NCI-H526 (cell line): Measurements from ENCODE around the gene ADRB2.
A peak's percentile ranks its signal among the peaks of the same experiment; 100 is the strongest.

Experiments
- DNase-seq, 2 experiments: peaks; one replicate each; lab custom pipeline; 2025; lab: John Stamatoyannopoulos, UW

ADRB2 gene

DNA sequence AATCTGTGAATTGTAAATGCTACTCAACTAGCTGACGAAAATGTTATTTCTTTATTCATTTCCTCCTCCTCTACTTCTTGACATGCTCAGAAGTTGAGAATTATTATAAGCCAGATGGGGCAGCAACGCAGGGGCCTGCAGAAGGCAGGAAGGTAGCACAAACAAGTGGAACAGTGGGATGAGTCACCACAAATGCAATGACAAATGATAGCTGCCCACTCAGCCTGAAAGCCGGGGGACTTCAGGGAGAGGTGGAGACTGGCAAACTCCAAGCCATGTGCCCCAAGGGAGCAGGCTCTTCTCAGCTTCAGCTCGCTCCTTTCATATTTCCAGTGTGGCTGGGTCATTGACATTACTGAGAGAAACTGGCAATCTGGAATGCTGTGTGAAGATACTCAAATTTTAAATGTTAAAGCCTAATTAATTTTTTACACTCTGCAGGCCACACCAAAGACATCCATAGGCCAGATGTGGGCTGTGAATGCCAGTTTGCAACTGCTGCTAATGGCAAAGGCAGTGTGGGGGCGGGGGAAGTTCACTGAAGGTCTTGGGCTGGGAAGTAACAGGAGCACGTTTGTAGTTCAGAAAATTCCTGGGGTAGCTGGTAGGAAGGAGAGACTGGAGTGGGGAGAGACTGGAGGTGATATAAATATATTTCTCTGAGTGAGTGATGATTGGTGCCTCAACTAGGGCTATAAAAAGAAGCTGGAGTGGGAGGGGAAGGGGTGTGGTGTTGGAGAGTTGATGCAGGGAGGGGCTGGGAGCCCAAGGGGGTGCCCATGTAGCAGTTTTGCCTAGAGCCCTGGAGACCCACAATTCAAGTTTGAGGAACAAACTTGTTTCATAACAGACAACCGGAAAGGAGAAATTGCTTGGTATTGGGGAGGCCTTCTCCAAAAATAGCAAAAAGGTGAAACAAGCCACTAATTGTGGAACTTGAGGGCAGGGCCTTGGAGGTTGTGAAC, 20.8 kb upstream of the ADRB2 start:
- DNase-seq = no peak

DNA sequence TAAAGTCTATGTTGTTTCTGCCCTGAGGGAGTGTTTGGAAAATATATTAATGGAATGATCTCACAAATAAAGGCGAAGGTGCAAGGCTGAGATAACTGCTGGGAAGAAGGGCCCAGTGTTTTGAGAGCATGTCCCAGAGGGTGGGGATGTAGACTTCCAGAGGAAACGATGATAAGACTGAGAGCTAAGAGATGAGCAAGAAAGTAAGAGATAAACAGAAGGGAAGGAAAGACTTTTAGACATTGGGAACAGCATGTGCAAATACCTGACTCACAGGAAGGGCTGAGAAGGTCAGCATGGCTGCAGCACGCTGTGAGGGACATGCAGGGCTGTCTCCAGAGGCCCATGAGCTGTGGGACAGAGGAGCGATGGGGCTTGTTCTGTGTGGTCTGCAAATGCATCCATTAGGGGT, 19.9 kb upstream of the ADRB2 start:
- no peak for DNase-seq

DNA sequence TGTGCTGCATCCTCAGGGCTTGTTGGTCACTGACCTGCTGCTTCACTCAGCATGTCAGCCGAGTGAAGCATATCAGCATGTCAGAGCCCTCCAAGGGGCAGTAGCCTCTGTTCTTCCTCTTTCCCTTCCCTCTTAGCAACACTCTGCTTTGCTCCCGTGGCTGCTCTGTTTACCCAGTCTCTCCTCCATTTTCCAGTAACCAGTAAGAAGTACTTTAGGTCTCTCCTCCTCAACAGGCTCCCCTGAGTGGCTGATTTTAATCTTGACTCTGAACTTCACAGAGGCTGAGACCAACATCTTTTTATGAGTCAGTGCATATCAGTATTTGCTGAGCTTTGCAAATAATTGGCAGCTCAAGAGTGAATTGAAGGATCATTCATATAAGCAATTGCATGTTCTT, 18.6 kb upstream of the ADRB2 start:
- DNase-seq = no peak

DNA sequence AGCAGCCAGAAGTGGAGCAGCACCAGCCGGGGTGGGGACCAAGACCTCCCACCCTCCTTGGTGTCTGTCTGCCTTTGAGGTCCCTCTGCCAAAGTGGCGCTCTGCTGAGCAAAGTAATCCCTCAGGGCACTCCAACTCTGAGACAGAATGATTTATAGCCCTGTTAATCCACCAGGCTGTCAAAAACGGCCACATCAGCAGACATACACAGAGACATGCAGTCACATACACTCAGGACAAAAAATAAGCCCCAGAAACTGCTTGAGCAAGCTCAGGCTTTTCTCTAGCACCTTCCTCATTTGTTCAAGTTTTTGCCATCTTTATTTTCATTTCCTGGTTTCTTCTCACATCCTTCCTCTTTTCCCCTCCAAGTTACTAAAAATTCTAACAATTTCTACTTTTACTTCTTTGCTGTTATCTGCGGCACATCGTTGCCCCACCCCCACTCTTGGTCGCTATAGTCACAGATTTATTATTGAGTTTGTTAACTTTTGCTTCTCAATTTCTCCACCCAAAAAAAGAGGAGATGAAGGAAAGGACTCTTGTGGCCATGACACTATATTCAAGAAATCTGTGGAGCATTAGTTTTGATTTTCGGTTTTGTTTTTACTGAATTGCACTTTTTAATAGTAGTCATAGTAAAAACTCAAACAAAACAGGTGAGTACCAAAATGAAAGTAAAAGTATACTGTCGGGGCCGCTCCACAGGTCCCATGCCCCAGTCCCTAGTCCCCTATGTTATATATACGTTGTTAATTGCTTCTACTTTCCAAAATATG, 17.4 kb upstream of the ADRB2 start:
- peak in 1 of 2 experiments; percentile 26 for DNase-seq

DNA sequence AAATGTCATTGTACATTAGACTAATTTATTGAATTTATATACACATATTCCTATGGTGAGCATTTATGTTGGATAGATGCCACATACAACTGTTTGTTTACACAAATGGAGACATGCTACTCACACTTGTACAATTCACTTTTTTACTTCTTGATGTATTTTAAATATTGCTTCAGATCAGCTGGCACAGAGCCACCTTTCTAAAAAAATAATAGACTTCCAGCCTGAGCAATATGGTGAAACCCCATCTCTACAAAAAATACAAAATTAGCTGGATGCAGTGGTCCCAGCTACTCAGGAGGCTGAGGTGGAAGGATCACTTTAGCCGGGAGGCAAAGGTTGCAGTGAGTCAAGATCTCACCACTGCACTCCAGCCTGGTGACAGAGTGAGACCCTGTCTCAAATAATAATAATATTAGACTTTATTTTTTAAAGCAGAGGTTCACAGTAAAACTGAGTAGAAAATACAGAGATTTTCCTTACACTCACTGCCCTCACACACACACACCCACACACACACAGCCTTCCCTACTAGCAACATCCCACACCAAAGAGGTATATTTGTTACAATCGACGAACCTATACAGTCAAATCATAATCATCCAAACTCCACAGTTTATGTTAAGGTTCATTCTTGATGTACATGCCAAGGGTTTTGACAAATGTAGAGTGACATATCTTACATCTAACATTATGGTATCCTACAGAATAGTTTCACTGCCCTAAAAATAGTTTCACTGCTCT, 16.5 kb upstream of the ADRB2 start:
- DNase-seq = no peak

DNA sequence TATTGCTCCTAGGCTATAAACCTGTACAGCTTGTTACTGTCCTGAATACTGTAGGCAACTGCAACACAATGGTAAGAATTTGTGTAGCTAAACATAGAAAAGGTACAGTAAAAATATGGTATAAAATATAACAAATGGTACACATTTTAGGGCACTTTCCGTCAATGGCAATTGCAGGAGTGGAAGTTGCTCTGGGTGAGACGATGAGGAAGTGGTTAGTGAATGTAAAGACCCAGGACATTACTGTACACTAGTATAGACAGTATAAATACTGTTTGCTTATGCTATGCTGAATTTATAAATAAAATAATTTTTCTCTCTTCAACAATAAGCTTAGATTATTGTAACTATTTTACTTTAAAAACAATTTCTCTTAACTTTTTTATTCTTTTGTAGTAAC, 15.6 kb upstream of the ADRB2 start:
- DNase-seq = no peak

DNA sequence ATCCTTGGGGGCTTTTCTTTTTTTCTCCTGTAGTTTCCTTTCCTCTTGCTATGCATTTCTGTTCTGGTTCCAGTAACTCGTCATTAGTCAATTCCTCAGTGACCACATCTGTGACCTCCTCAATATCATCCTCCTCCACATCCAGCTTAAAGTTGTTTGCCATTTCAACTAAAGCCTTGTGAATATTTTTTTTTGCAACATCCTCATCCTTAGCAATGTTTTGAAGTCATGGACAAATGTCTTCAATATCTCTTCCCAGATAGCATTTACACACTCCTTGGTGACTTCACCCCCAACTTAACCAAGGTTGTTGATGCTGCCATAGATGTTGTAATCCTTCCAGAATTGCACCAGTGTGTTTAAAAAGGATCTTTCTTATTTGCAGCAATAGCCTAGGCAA, 14.7 kb upstream of the ADRB2 start:
- no peak for DNase-seq

DNA sequence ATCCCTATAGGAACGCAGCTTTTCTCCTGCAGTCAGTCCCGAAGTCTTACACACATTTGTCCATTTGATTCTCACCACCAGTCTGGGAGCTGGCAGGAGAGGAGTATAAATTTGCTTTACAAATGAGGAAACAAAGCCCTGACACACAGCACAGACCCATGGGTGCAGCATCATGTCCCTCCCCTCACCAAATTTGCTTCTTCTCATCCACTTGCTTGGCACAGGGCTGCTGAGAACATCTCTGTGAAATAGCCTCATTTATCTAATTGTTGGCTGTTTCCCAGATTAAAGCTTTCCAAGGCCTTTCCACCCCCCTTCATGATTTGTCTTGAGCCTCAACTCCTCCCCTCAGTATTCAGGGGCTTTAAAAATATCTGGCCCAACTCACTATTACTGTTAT, 11.3 kb upstream of the ADRB2 start:
- DNase-seq = peak; percentile 67 to 74

DNA sequence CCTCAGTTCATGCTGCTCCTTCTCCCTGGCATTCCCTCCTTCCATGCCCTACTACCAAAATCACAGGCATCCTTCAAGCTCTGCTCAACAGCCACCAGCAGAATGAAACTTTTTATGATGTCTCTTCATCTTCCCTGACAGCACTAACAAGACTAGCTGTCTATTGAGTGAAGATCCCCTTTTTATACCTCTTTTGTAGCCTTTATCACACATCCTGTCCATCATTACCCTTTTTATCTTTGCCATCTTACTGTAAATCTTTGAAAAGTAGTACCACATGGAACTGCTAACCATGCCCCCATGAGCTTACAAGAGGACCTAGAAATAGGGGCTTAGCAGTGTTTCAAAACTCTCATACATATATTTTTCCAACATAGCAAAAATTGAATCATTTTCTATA, 10.8 kb upstream of the ADRB2 start:
- no peak for DNase-seq

DNA sequence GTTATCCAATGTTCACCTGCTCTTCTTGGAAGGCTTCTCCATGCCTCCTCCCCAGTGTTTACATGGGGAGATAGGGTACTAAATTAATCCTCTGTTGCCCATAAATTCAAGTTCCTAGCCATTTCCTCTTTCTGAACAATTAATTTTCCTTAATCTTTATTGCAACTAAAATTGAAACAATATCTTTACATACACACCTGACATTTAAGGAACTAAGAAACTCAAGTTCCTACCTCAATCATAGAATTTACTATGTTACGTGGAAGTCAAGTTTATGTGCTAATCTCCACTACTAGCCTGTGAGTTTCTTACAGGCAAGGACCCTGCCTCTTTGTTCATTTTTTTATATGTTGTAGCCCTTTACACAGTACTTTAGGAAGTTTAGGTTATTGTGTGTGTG, 10.1 kb upstream of the ADRB2 start:
- no peak for DNase-seq

DNA sequence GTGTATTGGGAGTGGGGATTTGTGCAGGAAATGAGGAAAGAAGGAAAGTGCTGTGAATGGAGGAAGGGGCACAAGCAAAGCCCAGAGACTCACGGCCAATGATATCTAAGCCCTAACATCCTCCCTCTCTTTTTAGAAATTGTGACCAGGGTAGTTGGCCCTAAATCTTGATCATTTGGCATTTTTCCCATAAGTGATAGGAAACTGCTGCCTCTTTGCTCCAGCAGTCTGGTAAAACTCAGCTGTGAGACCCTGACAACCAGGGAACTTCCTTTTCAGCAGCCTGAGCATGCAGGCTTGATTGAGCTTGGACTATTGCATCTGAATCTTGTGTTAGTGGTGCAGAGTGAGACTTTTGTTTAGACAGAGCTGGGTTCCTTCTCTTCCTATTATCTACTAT, 9.6 kb upstream of the ADRB2 start:
- no peak for DNase-seq

DNA sequence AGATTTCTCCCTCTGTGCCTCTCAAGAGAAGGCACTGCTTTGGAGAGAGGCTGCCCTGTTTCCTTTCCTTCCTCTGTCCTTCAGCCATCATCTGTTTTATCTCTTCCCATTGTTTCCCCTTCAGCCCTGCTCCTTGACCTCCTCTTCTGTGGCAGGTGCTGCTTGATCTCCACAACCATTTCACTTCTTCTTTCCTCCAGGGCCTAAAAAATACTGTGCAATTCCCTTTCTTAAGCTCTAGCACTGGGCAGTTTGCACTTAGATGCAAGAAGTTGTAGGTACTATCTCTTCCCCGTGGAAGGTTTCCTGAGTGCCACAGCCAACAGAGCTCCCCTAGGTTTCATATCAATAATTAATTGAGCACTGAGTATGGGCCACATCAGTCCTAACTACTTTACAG, 8.8 kb upstream of the ADRB2 start:
- DNase-seq = no peak

DNA sequence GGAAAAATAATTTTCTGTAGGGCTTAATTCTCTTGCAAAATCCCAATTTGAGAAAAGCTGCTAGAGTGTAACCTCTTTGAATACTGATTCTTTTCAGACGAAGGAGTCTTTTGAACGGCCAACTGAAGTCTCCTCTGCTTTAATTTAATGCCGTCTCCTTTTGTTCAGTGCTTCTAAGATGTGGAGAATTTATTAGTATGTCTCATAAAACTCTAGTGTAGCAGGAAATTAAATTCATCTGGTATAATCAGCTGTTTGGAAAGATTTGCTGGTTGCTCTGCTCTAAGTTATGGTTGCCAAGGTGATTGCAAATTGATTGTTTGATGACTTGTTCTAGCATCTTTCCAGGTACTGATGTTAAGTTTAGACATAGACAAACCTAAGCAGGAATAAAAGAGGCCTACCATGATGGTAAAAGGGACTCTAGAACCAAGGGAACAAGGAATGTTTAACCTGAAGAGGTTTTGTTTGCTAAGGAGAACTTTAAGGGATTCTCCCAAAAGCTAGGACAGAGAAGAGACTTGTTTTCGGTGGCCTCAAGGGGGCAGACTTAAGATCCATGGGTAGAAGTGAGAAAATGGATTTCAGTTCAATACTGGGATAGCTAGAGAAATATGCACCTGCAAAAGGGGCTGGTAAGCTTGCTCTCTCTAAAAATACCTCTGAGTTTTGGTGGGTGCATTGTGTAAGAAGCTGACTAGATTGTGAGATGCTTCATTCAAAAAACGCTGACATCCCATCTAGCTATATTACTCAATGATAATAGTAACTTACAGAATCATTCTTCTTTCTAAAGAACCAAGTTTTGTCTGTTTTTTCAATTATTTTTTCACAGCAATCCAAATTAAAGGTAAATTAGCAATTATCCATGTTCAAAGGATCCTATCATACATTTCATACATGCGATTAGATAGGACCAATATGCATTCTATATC, 5.7 kb upstream of the ADRB2 start:
- DNase-seq = peak in 1 of 2 experiments; percentile 47

DNA sequence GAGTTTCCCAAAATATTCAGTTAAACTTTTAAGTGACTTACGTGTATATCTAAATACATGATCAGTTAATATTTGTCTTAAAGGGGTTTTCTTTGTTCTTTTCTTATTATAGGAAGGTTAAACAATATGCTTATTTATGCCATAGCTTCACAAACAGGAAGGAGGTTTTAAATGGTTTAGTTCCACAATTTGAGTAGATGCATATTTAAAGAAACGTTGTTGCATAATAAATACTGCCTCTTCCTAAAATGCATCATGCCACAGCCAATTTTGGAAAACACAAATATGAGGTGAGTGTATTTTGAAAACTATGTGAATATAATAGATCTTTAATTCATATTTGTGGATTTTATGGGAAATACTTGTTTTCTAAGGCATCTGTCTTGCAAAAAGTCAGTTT, 2.5 kb upstream of the ADRB2 start:
- no peak for DNase-seq

DNA sequence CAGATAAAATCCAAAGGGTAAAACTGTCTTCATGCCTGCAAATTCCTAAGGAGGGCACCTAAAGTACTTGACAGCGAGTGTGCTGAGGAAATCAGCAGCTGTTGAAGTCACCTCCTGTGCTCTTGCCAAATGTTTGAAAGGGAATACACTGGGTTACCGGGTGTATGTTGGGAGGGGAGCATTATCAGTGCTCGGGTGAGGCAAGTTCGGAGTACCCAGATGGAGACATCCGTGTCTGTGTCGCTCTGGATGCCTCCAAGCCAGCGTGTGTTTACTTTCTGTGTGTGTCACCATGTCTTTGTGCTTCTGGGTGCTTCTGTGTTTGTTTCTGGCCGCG, 727 bp upstream of the ADRB2 start:
- no peak for DNase-seq

DNA sequence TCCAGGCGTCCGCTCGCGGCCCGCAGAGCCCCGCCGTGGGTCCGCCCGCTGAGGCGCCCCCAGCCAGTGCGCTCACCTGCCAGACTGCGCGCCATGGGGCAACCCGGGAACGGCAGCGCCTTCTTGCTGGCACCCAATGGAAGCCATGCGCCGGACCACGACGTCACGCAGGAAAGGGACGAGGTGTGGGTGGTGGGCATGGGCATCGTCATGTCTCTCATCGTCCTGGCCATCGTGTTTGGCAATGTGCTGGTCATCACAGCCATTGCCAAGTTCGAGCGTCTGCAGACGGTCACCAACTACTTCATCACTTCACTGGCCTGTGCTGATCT, 294 bp downstream of the ADRB2 start:
- DNase-seq = no peak

DNA sequence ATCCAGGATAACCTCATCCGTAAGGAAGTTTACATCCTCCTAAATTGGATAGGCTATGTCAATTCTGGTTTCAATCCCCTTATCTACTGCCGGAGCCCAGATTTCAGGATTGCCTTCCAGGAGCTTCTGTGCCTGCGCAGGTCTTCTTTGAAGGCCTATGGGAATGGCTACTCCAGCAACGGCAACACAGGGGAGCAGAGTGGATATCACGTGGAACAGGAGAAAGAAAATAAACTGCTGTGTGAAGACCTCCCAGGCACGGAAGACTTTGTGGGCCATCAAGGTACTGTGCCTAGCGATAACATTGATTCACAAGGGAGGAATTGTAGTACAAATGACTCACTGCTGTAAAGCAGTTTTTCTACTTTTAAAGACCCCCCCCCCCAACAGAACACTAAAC, 1.3 kb downstream of the ADRB2 start:
- DNase-seq = no peak

DNA sequence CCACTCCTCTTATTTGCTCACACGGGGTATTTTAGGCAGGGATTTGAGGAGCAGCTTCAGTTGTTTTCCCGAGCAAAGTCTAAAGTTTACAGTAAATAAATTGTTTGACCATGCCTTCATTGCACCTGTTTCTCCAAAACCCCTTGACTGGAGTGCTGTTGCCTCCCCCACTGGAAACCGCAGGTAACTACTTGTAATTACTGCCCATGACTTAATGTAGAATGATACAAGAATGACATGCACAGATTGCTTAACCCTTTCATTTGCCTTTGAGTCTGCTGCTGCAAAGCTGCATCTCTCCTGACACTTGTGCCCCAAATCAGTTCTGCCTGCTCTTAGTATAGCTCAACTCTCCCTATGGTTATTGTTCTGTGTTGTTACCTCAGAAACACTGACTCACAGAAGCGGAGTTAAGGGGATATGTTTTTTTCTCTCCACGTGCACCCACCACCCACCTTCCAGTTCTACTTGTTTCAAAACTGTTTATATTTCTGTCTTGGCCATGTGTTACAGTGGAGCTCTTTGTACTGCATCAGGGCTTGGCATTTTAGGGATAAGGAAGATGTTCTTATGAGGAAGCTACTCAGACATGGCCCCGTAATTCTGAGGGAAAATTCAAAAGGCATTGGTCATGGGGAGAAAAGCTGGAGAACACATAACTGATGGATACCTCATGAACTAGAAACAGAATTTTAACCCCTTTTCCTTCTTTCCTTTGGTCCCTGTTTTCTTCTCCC, 2.3 kb downstream of the ADRB2 start:
- DNase-seq = no peak

DNA sequence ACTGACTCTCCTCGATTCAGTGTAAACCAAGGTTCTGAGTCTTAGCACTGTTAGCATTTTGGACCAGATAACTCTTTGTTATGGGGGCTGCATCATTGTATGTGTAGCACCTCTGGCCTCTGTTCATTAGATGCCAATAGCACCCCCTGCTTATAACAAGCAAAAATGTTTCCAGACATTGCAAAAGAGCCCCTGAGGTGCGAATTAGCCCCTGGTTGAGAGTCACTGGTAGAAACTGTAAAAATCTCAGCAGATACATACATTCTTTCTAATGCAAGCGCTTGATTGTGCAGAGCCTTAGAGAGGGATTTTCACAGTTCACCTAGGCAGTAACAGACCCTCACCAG, 2.8 kb downstream of the ADRB2 start:
- DNase-seq = no peak

DNA sequence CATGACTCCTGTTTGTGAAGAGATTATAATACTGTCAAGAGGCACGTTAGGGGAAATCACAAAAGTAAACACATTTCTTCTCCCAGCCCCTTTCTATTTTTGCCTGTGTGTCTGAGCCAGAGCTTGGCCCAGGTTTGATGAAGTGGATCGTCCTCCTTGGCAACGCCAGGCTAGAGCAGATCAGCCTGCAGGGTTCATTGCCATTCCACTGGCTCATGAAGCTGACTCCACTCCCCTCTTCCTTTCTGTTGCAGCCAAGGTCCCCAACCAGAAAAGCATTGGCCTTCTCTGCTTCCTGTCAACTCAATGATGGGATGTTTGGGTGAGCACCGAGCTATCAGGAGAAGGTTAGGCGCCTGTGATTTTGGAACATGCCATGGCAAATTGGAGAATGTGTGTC, 3.3 kb downstream of the ADRB2 start:
- no peak for DNase-seq

DNA sequence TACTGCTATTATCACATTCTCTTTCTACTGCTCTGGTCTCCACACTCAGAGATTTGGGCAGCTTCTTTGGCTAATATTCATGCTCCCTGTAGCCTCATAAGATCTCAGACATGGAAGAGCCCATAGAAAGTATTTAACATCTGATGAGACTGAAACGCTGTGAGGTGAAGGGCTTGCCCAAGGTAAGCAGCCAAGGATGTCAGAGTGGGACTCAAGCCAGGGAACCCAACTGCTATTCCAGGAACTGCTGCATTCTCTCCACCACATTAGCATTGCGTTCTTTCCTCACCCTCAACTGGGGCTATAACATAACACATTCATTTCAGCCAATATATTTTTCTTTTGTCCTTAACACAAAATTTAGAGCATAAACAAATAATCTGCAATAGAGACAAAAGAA, 3.8 kb downstream of the ADRB2 start:
- DNase-seq = no peak
